HCT116 (cell line): ENCODE data around the gene DARS1. TPM values are rescaled to one million over a fixed set of nuclear protein-coding genes. Genes with fewer than 3 reads are reported as not detected.

ENCODE experiments used
- ATAC-seq: fragments of 200-7000 bp; cut with Tn5 transposase; 2 replicates; pipeline ENCODE4 v1.9.1; 2020; ENCODE audit warnings: mild to moderate bottlenecking, moderate library complexity
- BruUV-seq: library from RNA; stranded (reverse); fragments of 400-500 nt; replicated peaks from 2 replicates; lab custom pipeline; 2021; lab: Mats Ljungman, UMichigan
- CTCF ChIA-PET: fragments of 300-600 bp; sonication (Branson Sonifier 250); formaldehyde crosslinking; loops from one replicate; lab custom pipeline; 2021; ENCODE audit warnings: antibody characterized with exemption; lab: Charles Lee
- POLR2A ChIA-PET: fragments of 300-600, 350-600 bp; sonication (Branson Sonifier 250); formaldehyde crosslinking; loops from one replicate; lab custom pipeline; 2021; ENCODE audit warnings: antibody characterized with exemption; lab: Charles Lee
- RAD21 ChIA-PET, 2 experiments: fragments of 300-600 bp; sonication (Branson Sonifier 250); formaldehyde crosslinking; loops; one replicate each; lab custom pipeline; 2023; ENCODE audit warnings: low total read pairs in 2 of 2; ENCODE audit not compliant: uncharacterized antibody in 2 of 2, unreplicated experiment in 2 of 2, low non-redundant PET in 1 of 2; lab: Charles Lee
- DNase-seq: peaks from one replicate; pipeline ENCODE4 v3.0.0-alpha.2; 2010; ENCODE audit warnings: low read depth, low spot score
- H2AFZ ChIP-seq: fragments of 200-600 bp; shearing (Covaris generic), sonication (generic); 2 replicates; pipeline ENCODE4 v1.6.1; 2017; ENCODE audit warnings: low read depth, mixed run types, mixed read lengths, antibody characterized with exemption, low read length; ENCODE audit not compliant: poor library complexity, severe bottlenecking
- H3K27ac ChIP-seq: 2 replicates; pipeline ENCODE4 v1.5.1; 2012; ENCODE audit warnings: low read depth, low read length
- H3K27me3 ChIP-seq: fragments of 200-600 bp; sonication (generic); 2 replicates; pipeline ENCODE4 v1.6.1; 2016; ENCODE audit warnings: mixed run types, low read length, mixed read lengths; ENCODE audit not compliant: insufficient read depth
- H3K36me3 ChIP-seq, 2 experiments: fragments of 200-500 bp in 1 of 2; fragments of 200-600 bp in 1 of 2; sonication (Bioruptor generic) in 1 of 2; sonication (generic) in 1 of 2; 2 replicates each; pipeline versions ENCODE4 v1.5.1 to v1.6.1; 2014 to 2016; ENCODE audit warnings: low read length in 2 of 2, inconsistent platforms in 1 of 2, mixed read lengths in 1 of 2, mixed run types in 1 of 2; ENCODE audit not compliant: insufficient read depth in 2 of 2, control insufficient read depth in 1 of 2
- H3K4me1 ChIP-seq, 2 experiments: fragments of 200-600 bp in 1 of 2; sonication (generic) in 1 of 2; 2 replicates each; pipeline versions ENCODE4 v1.5.1 to v1.6.1; 2012 to 2017; ENCODE audit warnings: low read length in 2 of 2, inconsistent platforms in 1 of 2, mild to moderate bottlenecking in 1 of 2, mixed read lengths in 1 of 2, mixed run types in 1 of 2, moderate library complexity in 1 of 2; ENCODE audit not compliant: insufficient read depth in 2 of 2, control insufficient read depth in 1 of 2
- H3K4me2 ChIP-seq: fragments of 200-600 bp; sonication (generic); 2 replicates; pipeline ENCODE4 v1.6.1; 2017; ENCODE audit warnings: mixed run types, low read length, mixed read lengths
- H3K4me3 ChIP-seq, 2 experiments: fragments of 200-600 bp in 1 of 2; sonication (generic) in 1 of 2; replicated peaks in 1 of 2; 2 replicates each; pipeline ENCODE4 v1.5.1; 2011 to 2016; ENCODE audit warnings: low read length in 2 of 2, control low read depth in 1 of 2, low read depth in 1 of 2, mild to moderate bottlenecking in 1 of 2, mixed read lengths in 1 of 2, mixed run types in 1 of 2
- H3K79me2 ChIP-seq: fragments of 200-600 bp; sonication (generic); 2 replicates; pipeline ENCODE4 v1.6.1; 2017; ENCODE audit warnings: mild to moderate bottlenecking, mixed run types, low read length, moderate library complexity, mixed read lengths; ENCODE audit not compliant: insufficient read depth
- H3K9ac ChIP-seq: fragments of 200-600 bp; sonication (generic); 2 replicates; pipeline ENCODE4 v1.6.1; 2016; ENCODE audit warnings: low read length, mixed read lengths
- H3K9me2 ChIP-seq: fragments of 200-600 bp; sonication (generic), shearing (Covaris generic); 2 replicates; pipeline ENCODE4 v1.6.1; 2017; ENCODE audit warnings: mixed run types, mild to moderate bottlenecking, moderate library complexity; ENCODE audit not compliant: insufficient read depth
- H3K9me3 ChIP-seq, 2 experiments: fragments of 200-500 bp in 1 of 2; fragments of 200-600 bp in 1 of 2; sonication (Bioruptor generic) in 1 of 2; sonication (generic) in 1 of 2; 2 replicates each; pipeline ENCODE4 v1.6.1; 2014 to 2017; ENCODE audit warnings: low read length in 2 of 2, mixed read lengths in 2 of 2, inconsistent platforms in 1 of 2, low read depth in 1 of 2, mild to moderate bottlenecking in 1 of 2, mixed run types in 1 of 2, moderate library complexity in 1 of 2; ENCODE audit not compliant: control insufficient read depth in 1 of 2, insufficient read depth in 1 of 2
- H4K20me1 ChIP-seq: fragments of 200-600 bp; sonication (generic), shearing (Covaris generic); 2 replicates; pipeline ENCODE4 v1.6.1; 2017; ENCODE audit warnings: mixed run types, mild to moderate bottlenecking, moderate library complexity; ENCODE audit not compliant: insufficient read depth
- ATF3 ChIP-seq: IDR thresholded peaks from 2 replicates; pipeline ENCODE4 v1.6.1; 2012
- CEBPB ChIP-seq: IDR thresholded peaks from 2 replicates; pipeline ENCODE4 v1.6.1; 2012; ENCODE audit warnings: low read depth
- CTCF ChIP-seq, 3 experiments: fragments of 200-600 bp in 1 of 3; sonication (generic) in 1 of 3; IDR thresholded peaks in 2 of 3; conservative IDR thresholded peaks in 1 of 3; 2 replicates each; pipeline ENCODE4 v1.5.1; 2012 to 2017; ENCODE audit warnings: low read depth in 2 of 3, low read length in 2 of 3, antibody characterized with exemption in 1 of 3, borderline replicate concordance in 1 of 3, control low read depth in 1 of 3, mild to moderate bottlenecking in 1 of 3, mixed read lengths in 1 of 3, mixed run types in 1 of 3, moderate library complexity in 1 of 3; ENCODE audit not compliant: insufficient read depth in 1 of 3
- EZH2phosphoT487 ChIP-seq: fragments of 200-600 bp; IDR thresholded peaks from 2 replicates; pipeline ENCODE4 v1.6.1; 2018; ENCODE audit warnings: antibody characterized with exemption, borderline replicate concordance
- FOSL1 ChIP-seq: IDR thresholded peaks from 2 replicates; pipeline ENCODE4 v1.6.1; 2012; ENCODE audit warnings: low read depth
- JUND ChIP-seq: IDR thresholded peaks from 2 replicates; pipeline ENCODE4 v1.6.1; 2012
- MAX ChIP-seq: IDR thresholded peaks from 2 replicates; pipeline ENCODE4 v1.6.1; 2012
- POLR2A ChIP-seq: IDR thresholded peaks from 2 replicates; pipeline ENCODE4 v1.7.0; 2011; ENCODE audit warnings: borderline replicate concordance; ENCODE audit not compliant: insufficient read depth, insufficient read length; ENCODE audit errors: extremely low read depth
- RAD21 ChIP-seq: IDR thresholded peaks from 2 replicates; pipeline ENCODE4 v1.6.1; 2012; ENCODE audit warnings: low read depth, mild to moderate bottlenecking
- SIN3A ChIP-seq: IDR thresholded peaks from 2 replicates; pipeline ENCODE4 v1.6.1; 2012; ENCODE audit warnings: low read depth
- TCF7L2 ChIP-seq: IDR thresholded peaks from 2 replicates; pipeline ENCODE4 v1.7.0; 2011; ENCODE audit warnings: borderline replicate concordance, inconsistent platforms; ENCODE audit not compliant: insufficient read depth, insufficient read length; ENCODE audit errors: extremely low read depth
- ZBTB33 ChIP-seq: IDR thresholded peaks from 2 replicates; pipeline ENCODE4 v1.6.1; 2011; ENCODE audit warnings: mild to moderate bottlenecking, low read length, moderate library complexity; ENCODE audit not compliant: insufficient replicate concordance; ENCODE audit errors: extremely low read depth
- ZFX ChIP-seq: fragments of 450-650 bp; IDR thresholded peaks from 2 replicates; pipeline ENCODE4 v1.6.1; 2017
- ZNF274 ChIP-seq: fragments of 200-500 bp; sonication (Bioruptor generic); IDR thresholded peaks from 2 replicates; pipeline ENCODE4 v1.6.1; 2014; ENCODE audit warnings: mild to moderate bottlenecking, low read depth, low read length, inconsistent platforms
- intact Hi-C: fragments of 100-400 bp; cut with micrococcal nuclease; formaldehyde crosslinking; loops from 2 replicates; pipeline ENCODE4 v1.10.0; 2022
- total RNA-seq: library from RNA; stranded (reverse); gene quantifications from one replicate; pipeline ENCODE4 v1.2.1, GENCODE V29; 2021; ENCODE audit not compliant: unreplicated experiment

The DARS1 gene
- total RNA-seq, 1 experiment from 2014 or later: 94.8 TPM

- DNase-seq: no peak
- Histone ChIP-seq H3K9ac (no peak overlapping the region), H3K36me3 (no peaks in the 10 kb centered on the region), H3K79me2 (no peaks in the 10 kb centered on the region), H3K27me3 (no peaks in the 10 kb centered on the region), H3K4me1 (peaks cover 0 to 8% of the 10 kb centered on the region in 2 experiments; a peak in 1 of 4 replicates), H3K4me2 (no peak overlapping the region), H4K20me1 (no peaks in the 10 kb centered on the region), H3K9me2 (no peaks in the 10 kb centered on the region), H3K4me3 (no peak overlapping the region), H3K9me3 (no peaks in the 10 kb centered on the region), H3K27ac (no peak overlapping the region), H2AFZ (no peak overlapping the region)
- no peak for ATAC-seq
- TF ChIP-seq RAD21: no peak
- no peak for TF ChIP-seq EZH2phosphoT487
- TF ChIP-seq POLR2A: no peak
- TF ChIP-seq MAX: no peak
- TF ChIP-seq ZBTB33: no peak
- no peak for TF ChIP-seq JUND
- no peak for TF ChIP-seq ZFX
- TF ChIP-seq TCF7L2: no peak
- no peak for TF ChIP-seq SIN3A
- no peak for TF ChIP-seq CTCF (IDR thresholded peaks at IDR 0.05 in 2 of 3, conservative IDR thresholded peaks at IDR 0.05 in 1 of 3; ENCODE audit: borderline replicate concordance in 1 of 3, insufficient read depth in 1 of 3, low read depth in 2 of 3, low read length in 2 of 3)
- no peak for TF ChIP-seq ZNF274
- TF ChIP-seq ATF3: no peak
- TF ChIP-seq FOSL1: no peak
- no peak for TF ChIP-seq CEBPB
- CTCF ChIA-PET: no interaction called here
- RAD21 ChIA-PET: no interaction called here
- BruUV-seq: no TSS peak
- intact Hi-C loops: no loop called here
- POLR2A ChIA-PET: no interaction called here
These were observed 35.4 kb upstream of the DARS1 start for GRCh38 chr2:136020831-136021230.
